Stimulated activated CD8-positive, alpha-beta memory T cell treated with anti-CD3 and anti-CD28 coated beads, Interleukin-7, amount 100 ng/mL, for 4 hours (primary cell): ENCODE data around the gene ZPBP.
"Not testable (repeated sequence)": the region's sequence is repeated elsewhere in the genome, so short reads cannot be mapped to it uniquely, and the experiment has no call there.

Experiments
- DNase-seq, 2 donors: peaks; one replicate each; pipeline ENCODE4 v3.0.0-alpha.2; 2020; ENCODE audit warnings: low read depth in 2 of 2

Gene ZPBP

DNA sequence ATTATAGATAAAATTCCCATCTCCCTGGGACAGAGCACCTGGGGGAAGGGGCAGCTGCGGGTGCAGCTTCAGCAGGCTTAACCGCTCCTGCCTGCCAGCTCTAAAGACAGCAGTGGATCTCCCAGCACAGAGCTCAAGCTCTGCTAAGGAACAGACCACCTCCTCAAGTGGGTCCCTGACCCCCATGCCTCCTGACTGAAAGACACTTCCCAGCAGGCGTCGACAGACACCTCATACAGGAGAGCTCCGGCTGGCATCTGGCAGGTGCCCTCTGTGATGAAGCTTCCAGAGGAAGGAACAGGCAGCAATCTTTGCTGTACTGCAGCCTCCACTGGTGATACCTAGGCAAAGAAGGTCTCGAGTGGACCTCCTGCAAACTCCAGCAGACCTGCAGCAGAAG, 51.9 kb downstream of the ZPBP start:
- not testable (repeated sequence) for DNase-seq

GRCh38 chr7:50037086-50037485, 56.0 kb downstream of the ZPBP start:
- DNase-seq = no peak

- no peak for DNase-seq
These were observed 70.1 kb downstream of the ZPBP start for GRCh38 chr7:50022991-50023390.

GRCh38 chr7:50022451-50022850, 70.6 kb downstream of the ZPBP start:
- no peak for DNase-seq

- DNase-seq = no peak
These were observed 97.4 kb downstream of the ZPBP start for GRCh38 chr7:49995681-49996080.

- no peak for DNase-seq
These were observed 106.9 kb downstream of the ZPBP start for GRCh38 chr7:49986191-49986590.

DNA sequence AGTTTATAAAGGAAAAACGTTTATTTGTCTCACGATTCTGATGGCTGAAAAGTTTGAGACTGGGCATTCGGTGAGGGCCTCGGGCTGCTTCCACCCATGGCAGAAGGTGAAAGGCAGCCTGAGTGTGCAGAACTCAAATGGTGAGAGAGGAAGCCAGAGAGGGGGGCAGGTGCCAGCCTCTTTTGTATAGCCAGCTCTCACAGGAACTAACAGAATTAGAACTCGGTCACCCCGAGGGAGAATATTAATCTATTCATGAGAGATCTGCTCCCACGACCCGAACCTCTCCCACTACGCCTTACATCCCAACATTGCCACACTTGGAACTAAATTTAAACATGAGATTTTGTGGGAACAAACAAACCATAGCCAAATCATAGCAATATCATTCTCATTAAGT, 112.6 kb downstream of the ZPBP start:
- DNase-seq = no peak

DNA sequence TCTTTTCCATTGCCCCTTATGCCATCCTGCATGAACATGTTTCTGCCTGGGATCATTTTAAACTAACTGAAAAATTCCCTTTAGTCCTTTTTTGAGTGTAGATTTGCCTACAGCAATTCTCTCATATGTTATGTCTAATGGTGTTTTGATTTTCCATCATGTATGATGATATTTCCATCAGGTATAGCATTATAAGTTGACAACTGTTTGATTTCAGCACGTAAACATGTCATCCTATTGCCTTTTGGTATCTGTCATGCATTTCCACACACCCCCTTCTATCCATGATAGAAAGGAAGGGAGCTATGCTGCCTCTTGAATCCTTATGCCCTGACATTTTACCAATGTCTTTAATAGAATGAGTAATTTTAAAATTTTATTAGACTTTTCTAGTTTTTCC, 116.8 kb downstream of the ZPBP start:
- DNase-seq = no peak

DNA sequence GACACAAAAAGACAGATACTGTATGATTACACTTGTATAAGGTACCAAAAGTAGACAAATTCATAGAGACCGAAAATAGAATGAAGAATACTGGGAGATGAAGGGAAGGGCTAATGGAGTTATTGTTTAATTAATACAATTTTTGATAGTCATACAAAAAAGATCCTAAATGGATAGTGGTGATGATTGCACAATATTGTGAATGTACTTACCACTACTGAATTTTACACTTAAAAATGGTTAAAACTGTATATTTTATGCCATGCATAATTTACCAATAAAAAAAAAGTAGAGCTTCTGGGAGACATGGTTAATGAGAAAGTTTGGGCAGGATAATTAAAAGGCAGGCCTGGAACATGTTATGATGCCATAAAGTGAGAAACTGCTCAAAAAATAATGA, 119.0 kb downstream of the ZPBP start:
- no peak for DNase-seq

GRCh38 chr7:49937608-49938007, 155.4 kb downstream of the ZPBP start:
- DNase-seq = no peak

- no peak for DNase-seq
These were observed 161.4 kb downstream of the ZPBP start for GRCh38 chr7:49931627-49932026.

- DNase-seq = no peak
These were observed 164.3 kb downstream of the ZPBP start for GRCh38 chr7:49928787-49929186.

DNA sequence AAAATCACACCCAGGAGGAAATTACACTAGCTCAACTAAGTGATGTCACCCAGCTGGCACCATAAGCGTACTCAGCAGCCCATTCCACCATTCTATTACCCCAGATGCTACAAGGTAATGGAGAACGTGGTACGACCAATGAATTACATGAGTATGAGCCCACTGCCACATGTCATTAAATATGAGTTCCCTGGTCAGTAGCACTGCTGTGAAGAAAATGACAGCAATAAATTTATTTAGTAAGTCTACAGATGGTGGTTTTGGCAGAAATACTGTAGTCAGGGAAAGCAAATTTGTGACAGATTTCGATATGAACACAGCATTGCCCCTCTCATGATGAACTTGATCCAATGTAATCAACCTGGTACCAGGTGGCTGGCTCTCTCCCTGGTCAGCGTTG, 165.4 kb downstream of the ZPBP start:
- no peak for DNase-seq

- DNase-seq = no peak
These were observed 166.3 kb downstream of the ZPBP start for GRCh38 chr7:49926720-49927119.

DNA sequence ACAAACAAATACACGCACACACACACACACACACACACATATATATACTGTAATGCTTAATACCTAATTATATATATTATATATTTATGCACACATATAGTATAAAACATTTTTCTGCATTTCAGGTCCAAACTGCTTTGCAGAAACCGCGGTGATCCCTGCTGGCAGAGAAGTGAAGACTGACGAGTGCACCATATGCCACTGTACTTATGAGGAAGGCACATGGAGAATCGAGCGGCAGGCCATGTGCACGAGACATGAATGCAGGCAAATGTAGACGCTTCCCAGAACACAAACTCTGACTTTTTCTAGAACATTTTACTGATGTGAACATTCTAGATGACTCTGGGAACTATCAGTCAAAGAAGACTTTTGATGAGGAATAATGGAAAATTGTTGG, 181.1 kb downstream of the ZPBP start:
- no peak for DNase-seq

- DNase-seq = no peak
These were observed 198.5 kb downstream of the ZPBP start for GRCh38 chr7:49894543-49894942.

GRCh38 chr7:49893131-49893530, 199.9 kb downstream of the ZPBP start:
- no peak for DNase-seq

GRCh38 chr7:49892481-49892880, 200.6 kb downstream of the ZPBP start:
- no peak for DNase-seq
